Psoas muscle (tissue), 8 donors: Measurements from ENCODE around the gene ACR. TPM values are rescaled to one million over a fixed set of nuclear protein-coding genes. Genes with fewer than 3 reads are reported as not detected.
A peak's percentile ranks its signal among the peaks of the same experiment; 100 is the strongest.

Source experiments
- ATAC-seq, 4 donors: fragments of 200-7000 bp; cut with Tn5 transposase; one replicate each; pipeline ENCODE4 v1.9.1; 2020; ENCODE audit warnings: moderate library complexity in 3 of 4, mild to moderate bottlenecking in 2 of 4
- DNase-seq, 2 donors: peaks; one replicate each; pipeline ENCODE4 v3.0.0-alpha.2; 2020
- H3K27ac ChIP-seq: fragments of 200-600 bp; one replicate; pipeline ENCODE4 v1.8.0; 2022
- H3K27me3 ChIP-seq, 3 donors: fragments of 200-600 bp in 1 of 3; one replicate each; pipeline versions ENCODE4 v1.6.1 to v1.8.0; 2013 to 2022; ENCODE audit warnings: low read length in 2 of 3, mild to moderate bottlenecking in 2 of 3, moderate library complexity in 1 of 3; ENCODE audit not compliant: insufficient read depth in 3 of 3
- H3K36me3 ChIP-seq, 2 donors: fragments of 200-600 bp in 1 of 2; one replicate each; pipeline versions ENCODE4 v1.6.1 to v1.8.0; 2013 to 2022; ENCODE audit warnings: low read depth in 1 of 2, mild to moderate bottlenecking in 1 of 2, moderate library complexity in 1 of 2; ENCODE audit not compliant: insufficient read depth in 1 of 2
- H3K4me1 ChIP-seq: fragments of 200-600 bp; one replicate; pipeline ENCODE4 v1.8.0; 2022
- H3K4me3 ChIP-seq: fragments of 200-600 bp; one replicate; pipeline ENCODE4 v1.8.0; 2022; ENCODE audit warnings: mild to moderate bottlenecking
- H3K9me3 ChIP-seq: fragments of 200-600 bp; one replicate; pipeline ENCODE4 v1.8.0; 2022
- CTCF ChIP-seq: fragments of 200-600 bp; IDR thresholded peaks from one replicate; pipeline ENCODE4 v1.8.0; 2022; ENCODE audit warnings: antibody characterized with exemption
- WGBS, 3 donors: extraction: QIAGEN DNeasy Blood & Tissue Kit; methylation state at CpG; one replicate each; pipeline versions ENCODE4 v1.1.6 to v1.1.7; 2013; 5-methylcytosine and 5-hydroxymethylcytosine counted together
- intact Hi-C, 2 donors: fragments of 100-400 bp; cut with DNase I; formaldehyde crosslinking; loops; one replicate each; pipeline versions ENCODE4 v1.11.0 to v1.14.2; 2022
- polyA plus RNA-seq, 3 donors: library from polyadenylated mRNA; stranded (reverse); fragments of 200-250 nt; gene quantifications; one replicate each; pipeline ENCODE4 v1.2.3, GENCODE V29; 2013
- total RNA-seq, 4 donors: library from RNA; stranded (reverse); fragmentation: NEBNext Ultra II Directional in 2 of 4; extraction: Animal tissue kit (Norgen Biotek cat#: 25700) in 2 of 4; gene quantifications; one replicate each; pipeline versions ENCODE4 v1.2.1 to v1.2.4, GENCODE V29; 2021 to 2023
- donor health status: healthy with polysubstance abuse.
- donor health status: DM: no; HTN: no; CAD: no; lungs with moderate emphysema.
- donor health status: Bipolar disorder and iron deficiency.
- donor health status: healthy.
- donor health status: DM: yes; HTN: yes; CAD: no.
- donor health status: DM: no; HTN: no; CAD: no.
- donor health status: DM: no; HTN: no; CAD: no.
- donor health status: DM: yes; HTN: yes; CAD: no.

ACR gene
- total and polyA plus RNA-seq, 7 donors, result 0.10 to 0.82 (median 0.26) TPM; not detected in 2

- no peak for TF ChIP-seq CTCF
- WGBS, 3 donors, result 62 to 72% (median 69%) methylated on average over 9 of the region's 9 CpGs
- intact Hi-C loops, result no loop called here
- H3K4me1 ChIP-seq, result no peaks in the 10 kb centered on the region
- H3K27ac ChIP-seq, result no peak overlapping the region
- DNase-seq (peak in 1 of 2 donors; percentile 39), ATAC-seq (no peak)
- peaks cover 0 to 4% of the 10 kb centered on the region in 2 donors for H3K36me3 ChIP-seq
- H3K4me3 ChIP-seq, result no peak overlapping the region
- H3K27me3 ChIP-seq, result no peaks in the 10 kb centered on the region
- H3K9me3 ChIP-seq, result no peaks in the 10 kb centered on the region
Measured at GRCh38 chr22:50712341-50713007, 25.5 kb upstream of the ACR start.

GRCh38 chr22:50713008-50713385, 25.0 kb upstream of the ACR start:
- H3K36me3 ChIP-seq, result peaks cover 0 to 4% of the 10 kb centered on the region in 2 donors
- H3K4me3 ChIP-seq, result no peak overlapping the region
- no peak for ATAC-seq
- H3K4me1 ChIP-seq, result no peaks in the 10 kb centered on the region
- 47 to 54% (median 49%) methylated on average over 13 of the region's 13 CpGs for WGBS, 3 donors
- no peak for TF ChIP-seq CTCF
- intact Hi-C loops, result no loop called here
- no peaks in the 10 kb centered on the region for H3K9me3 ChIP-seq
- H3K27ac ChIP-seq, result no peak overlapping the region
- H3K27me3 ChIP-seq, result no peaks in the 10 kb centered on the region
- DNase-seq, result peak in 1 of 2 donors; percentile 37

GRCh38 chr22:50713571-50714056, 24.4 kb upstream of the ACR start:
- TF ChIP-seq CTCF, result no peak
- peak in 1 of 2 donors; percentile 21 for DNase-seq
- H3K27me3 ChIP-seq, result no peaks in the 10 kb centered on the region
- peak in 3 of 4 donors; percentile 23 to 51 (median 24) for ATAC-seq
- peaks cover 0 to 4% of the 10 kb centered on the region in 2 donors for H3K36me3 ChIP-seq
- no peaks in the 10 kb centered on the region for H3K9me3 ChIP-seq
- no peak overlapping the region for H3K27ac ChIP-seq
- 49 to 55% (median 51%) methylated on average over 5 of the region's 5 CpGs for WGBS, 3 donors
- intact Hi-C loops, result no loop called here
- H3K4me1 ChIP-seq, result no peaks in the 10 kb centered on the region
- no peak overlapping the region for H3K4me3 ChIP-seq

GRCh38 chr22:50714150-50714549, 23.9 kb upstream of the ACR start:
- intact Hi-C loops, result no loop called here
- 68 to 74% (median 69%) methylated on average over 7 of the region's 7 CpGs for WGBS, 3 donors
- no peaks in the 10 kb centered on the region for H3K9me3 ChIP-seq
- no peak for ATAC-seq
- H3K4me3 ChIP-seq, result no peak overlapping the region
- no peaks in the 10 kb centered on the region for H3K4me1 ChIP-seq
- H3K27me3 ChIP-seq, result no peaks in the 10 kb centered on the region
- TF ChIP-seq CTCF, result no peak
- DNase-seq, result peak in 1 of 2 donors; percentile 41
- H3K36me3 ChIP-seq, result peaks cover 0 to 4% of the 10 kb centered on the region in 2 donors
- no peak overlapping the region for H3K27ac ChIP-seq
